GM12865 (cell line): ENCODE results near the gene FGF21.
A peak's percentile ranks its signal among the peaks of the same experiment; 100 is the strongest.

Experiments
- DNase-seq: peaks from one replicate; pipeline ENCODE4 v3.0.0; 2010; ENCODE audit warnings: low read depth
- H3K4me3 ChIP-seq: 2 replicates; pipeline ENCODE4 v1.5.1; 2011; ENCODE audit warnings: mild to moderate bottlenecking, low read depth, low read length, control low read depth
- CTCF ChIP-seq: IDR thresholded peaks from 2 replicates; pipeline ENCODE4 v1.5.1; 2011; ENCODE audit warnings: low read length, control low read depth, low read depth, inconsistent platforms; ENCODE audit not compliant: insufficient read depth; ENCODE audit errors: missing control alignments

The FGF21 gene

GRCh38 chr19:48739404-48740163 is 15.7 kb upstream of the FGF21 start:
- DNase-seq, result no peak
- TF ChIP-seq CTCF, result no peak
- H3K4me3 ChIP-seq, result peak overlapping the region; percentile 3; the same call in 1 of the 2 replicates

- no peak for TF ChIP-seq CTCF
- no peak within 1 kb of the TSS; the same call in 1 of the 2 replicates for H3K4me3 ChIP-seq
- DNase-seq, result no peak
These were observed 15.0 kb upstream of the FGF21 start, which contains the start of gene RASIP1 for GRCh38 chr19:48740164-48740972. RASIP1 (minus strand) TSS chr19:48740610; CDS start chr19:48740282, 328 bp downstream.

GRCh38 chr19:48741129-48741999 is 14.0 kb upstream of the FGF21 start:
- no peak overlapping the region for H3K4me3 ChIP-seq
- DNase-seq, result peak; percentile 38
- no peak for TF ChIP-seq CTCF

GRCh38 chr19:48742096-48742495 is 13.2 kb upstream of the FGF21 start:
- H3K4me3 ChIP-seq, result no peak overlapping the region
- TF ChIP-seq CTCF, result no peak
- DNase-seq, result no peak

DNA sequence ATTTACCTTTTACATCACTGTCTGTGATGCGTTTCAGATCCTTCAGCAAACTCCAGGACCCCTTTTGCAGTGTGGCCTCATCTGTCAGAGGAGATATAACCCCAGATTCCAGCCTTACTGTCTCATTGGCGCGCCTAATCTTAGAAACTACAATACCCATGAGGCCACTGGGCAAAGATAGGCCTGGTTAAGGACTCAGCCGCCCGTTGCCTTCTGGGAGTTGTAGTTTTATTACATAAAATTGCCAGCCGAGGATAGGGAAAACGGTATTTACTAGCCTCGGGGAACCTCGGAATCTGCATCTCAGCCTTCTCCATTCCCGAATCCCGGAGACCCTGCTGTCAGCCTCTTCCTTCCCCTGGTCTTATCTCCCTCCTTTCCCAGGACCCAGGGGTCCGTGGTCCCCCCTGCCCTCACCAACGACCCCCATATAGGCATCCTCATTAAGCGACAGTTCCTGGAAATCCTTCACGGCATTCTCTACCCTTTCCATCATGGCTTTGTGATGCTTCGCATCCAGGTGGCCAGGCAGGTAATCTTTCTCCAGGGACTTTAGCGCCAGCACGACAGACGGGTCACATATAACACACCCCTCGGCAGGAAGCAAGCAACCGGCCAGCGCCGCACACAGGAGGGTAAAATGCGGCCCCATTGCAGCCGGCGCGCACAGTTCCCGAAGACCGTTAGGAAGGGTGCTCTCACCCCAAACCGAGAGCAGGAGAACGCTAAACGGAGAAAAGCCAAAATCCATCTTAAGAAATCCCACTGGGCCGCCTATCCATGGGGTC is 9.9 kb upstream of the FGF21 start:
- H3K4me3 ChIP-seq, result no peak overlapping the region
- DNase-seq, result peak; percentile 60
- TF ChIP-seq CTCF, result no peak

DNA sequence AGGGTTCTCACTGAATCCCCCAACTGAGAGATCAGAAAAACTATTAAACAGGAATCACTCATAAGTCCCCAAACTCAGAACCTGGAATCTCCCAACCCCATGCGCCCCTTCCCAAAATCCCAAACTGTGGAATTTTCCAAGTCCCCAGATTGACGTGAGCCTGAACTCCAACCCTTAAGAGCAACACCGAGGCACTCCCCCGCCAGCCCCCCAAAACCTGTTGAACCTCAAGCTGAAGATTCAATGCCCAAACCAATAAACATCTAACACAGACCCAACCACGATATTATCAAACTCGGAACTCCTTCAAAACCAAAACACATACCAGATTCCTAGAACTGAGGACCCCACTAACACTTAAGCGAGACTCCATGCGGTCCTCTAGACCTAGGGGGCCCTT is 9.2 kb upstream of the FGF21 start:
- DNase-seq, result no peak
- no peak for TF ChIP-seq CTCF
- no peak overlapping the region for H3K4me3 ChIP-seq
